D721Med (cell line): Measurements from ENCODE around the gene TOM1.

Experiments used
- DNase-seq: peaks from one replicate; pipeline ENCODE4 v3.0.0; 2011; ENCODE audit warnings: low spot score; ENCODE audit not compliant: insufficient read length
- FAIRE-seq: peaks from 2 replicates; lab custom pipeline; 2011; peaks lifted over from hg19 to GRCh38; lab: Jason Lieb, UNC
- CTCF ChIP-seq: IDR thresholded peaks from 2 replicates; pipeline ENCODE4 v1.5.1; 2012; ENCODE audit warnings: mild to moderate bottlenecking, control low read depth; ENCODE audit not compliant: insufficient read depth; ENCODE audit errors: missing control alignments

TOM1 gene

GRCh38 chr22:35376728-35377472 lies 77.2 kb downstream of the TOM1 start:
- no peak for DNase-seq
- no peak for TF ChIP-seq CTCF
- no peak for FAIRE-seq

- FAIRE-seq, result no peak
- TF ChIP-seq CTCF, result no peak
- no peak for DNase-seq
These were observed 78.0 kb downstream of the TOM1 start for GRCh38 chr22:35377735-35378134.

GRCh38 chr22:35378621-35379020 lies 78.9 kb downstream of the TOM1 start:
- FAIRE-seq, result no peak
- TF ChIP-seq CTCF, result no peak

GRCh38 chr22:35379146-35379993 lies 79.7 kb downstream of the TOM1 start:
- TF ChIP-seq CTCF, result no peak
- DNase-seq, result no peak
- no peak for FAIRE-seq

More at GRCh38 chr22:35378621-35379020, 78.9 kb downstream of the TOM1 start:
- no peak for DNase-seq

GRCh38 chr22:35380013-35380412 lies 80.3 kb downstream of the TOM1 start:
- FAIRE-seq (no peak), DNase-seq (no peak)
- TF ChIP-seq CTCF, result no peak

- no peak for TF ChIP-seq CTCF
- DNase-seq (no peak), FAIRE-seq (no peak)
These were observed 81.1 kb downstream of the TOM1 start, which contains the start of gene HMOX1 for GRCh38 chr22:35380537-35381423. TSS of gene HMOX1 (plus strand) at chr22:35381096. CDS start at chr22:35381174, 78 bp downstream.
